Neural cell (in vitro differentiated cells): ENCODE measurements around the gene BAZ2A. TPM values are rescaled to one million over a fixed set of nuclear protein-coding genes. Genes with fewer than 3 reads are reported as not detected.

Experiments used
- H2AFZ ChIP-seq: fragments of 200-600, 300-800 bp; sonication (generic), shearing (Covaris generic); 2 replicates; pipeline ENCODE4 v1.6.0; 2014; ENCODE audit warnings: low read depth, mild to moderate bottlenecking, antibody characterized with exemption, low read length, moderate library complexity
- H3F3A ChIP-seq: fragments of 200-600 bp; shearing (Covaris generic); 2 replicates; pipeline ENCODE4 v1.6.1; 2016; ENCODE audit warnings: mild to moderate bottlenecking, moderate library complexity, mixed read lengths, antibody characterized with exemption, low read length; ENCODE audit not compliant: insufficient read depth, poor library complexity, severe bottlenecking
- H3K27ac ChIP-seq: fragments of 200-600, 300-800 bp; sonication (generic), shearing (Covaris generic); 2 replicates; pipeline ENCODE4 v1.5.1; 2014; ENCODE audit warnings: mild to moderate bottlenecking, low read length, moderate library complexity
- H3K27me3 ChIP-seq: fragments of 300-800, 200-600 bp; sonication (generic), shearing (Covaris generic); 2 replicates; pipeline ENCODE4 v1.6.0; 2014; ENCODE audit warnings: mild to moderate bottlenecking, low read depth, low read length, moderate library complexity; ENCODE audit not compliant: insufficient read depth
- H3K36me3 ChIP-seq: fragments of 300-800, 200-600 bp; sonication (generic), shearing (Covaris generic); 2 replicates; pipeline ENCODE4 v1.5.1; 2014; ENCODE audit warnings: mild to moderate bottlenecking, antibody characterized with exemption, low read length, moderate library complexity; ENCODE audit not compliant: insufficient read depth
- H3K4me2 ChIP-seq: fragments of 300-800, 200-600 bp; sonication (generic), shearing (Covaris generic); 2 replicates; pipeline ENCODE4 v1.6.0; 2014; ENCODE audit warnings: mild to moderate bottlenecking, low read length
- H3K4me3 ChIP-seq: fragments of 300-800, 200-600 bp; sonication (generic), shearing (Covaris generic); 2 replicates; pipeline ENCODE4 v1.5.1; 2014; ENCODE audit warnings: mild to moderate bottlenecking, low read length, moderate library complexity
- H3K79me2 ChIP-seq: fragments of 200-600 bp; shearing (Covaris generic); replicated peaks from 2 replicates; pipeline ENCODE4 v1.6.0; 2014; ENCODE audit warnings: mild to moderate bottlenecking, low read length, moderate library complexity; ENCODE audit not compliant: insufficient read depth
- H3K9ac ChIP-seq: fragments of 300-800, 200-600 bp; sonication (generic), shearing (Covaris generic); 2 replicates; pipeline ENCODE4 v1.6.1; 2016; ENCODE audit warnings: mild to moderate bottlenecking, low read length, mixed read lengths
- H3K9me2 ChIP-seq: fragments of 200-600 bp; shearing (Covaris generic); 2 replicates; pipeline ENCODE4 v1.6.1; 2016; ENCODE audit warnings: mild to moderate bottlenecking, low read length, mixed read lengths; ENCODE audit not compliant: insufficient read depth
- H3K9me3 ChIP-seq: fragments of 200-600, 300-800 bp; sonication (generic), shearing (Covaris generic); 2 replicates; pipeline ENCODE4 v1.6.1; 2016; ENCODE audit warnings: mild to moderate bottlenecking, mixed run types, low read length, moderate library complexity, mixed read lengths
- H4K20me1 ChIP-seq: fragments of 200-600 bp; shearing (Covaris generic); 2 replicates; pipeline ENCODE4 v1.6.1; 2016; ENCODE audit warnings: mild to moderate bottlenecking, mixed run types; ENCODE audit not compliant: insufficient read depth
- CTCF ChIP-seq: fragments of 450-650 bp; IDR thresholded peaks from 2 replicates; pipeline ENCODE4 v1.5.1; 2014; ENCODE audit warnings: antibody characterized with exemption, mild to moderate bottlenecking, moderate library complexity; ENCODE audit not compliant: poor library complexity, severe bottlenecking
- EP300 ChIP-seq: fragments of 450-650 bp; conservative IDR thresholded peaks from 2 replicates; pipeline ENCODE4 v1.6.1; 2014; ENCODE audit warnings: antibody characterized with exemption, mild to moderate bottlenecking, moderate library complexity; ENCODE audit not compliant: poor library complexity, severe bottlenecking
- EZH2 ChIP-seq: fragments of 200-600, 300-800 bp; shearing (Covaris generic), sonication (generic); IDR thresholded peaks from 2 replicates; pipeline ENCODE4 v1.6.1; 2014; ENCODE audit warnings: antibody characterized with exemption, low read length, borderline replicate concordance, mild to moderate bottlenecking; ENCODE audit not compliant: insufficient read depth, poor library complexity, severe bottlenecking
- MXI1 ChIP-seq: fragments of 450-650 bp; conservative IDR thresholded peaks from 2 replicates; pipeline ENCODE4 v1.6.1; 2014; ENCODE audit warnings: antibody characterized with exemption, mild to moderate bottlenecking; ENCODE audit not compliant: poor library complexity, severe bottlenecking
- POLR2AphosphoS5 ChIP-seq: IDR thresholded peaks from 2 replicates; pipeline ENCODE4 v1.6.1; 2012
- RAD21 ChIP-seq: fragments of 450-650 bp; conservative IDR thresholded peaks from 2 replicates; pipeline ENCODE4 v1.6.1; 2014; ENCODE audit warnings: antibody characterized with exemption, mild to moderate bottlenecking, moderate library complexity
- REST ChIP-seq: IDR thresholded peaks from 2 replicates; pipeline ENCODE4 v1.6.1; 2012; ENCODE audit warnings: borderline replicate concordance
- SMC3 ChIP-seq: fragments of 450-650 bp; conservative IDR thresholded peaks from 2 replicates; pipeline ENCODE4 v1.6.1; 2014; ENCODE audit warnings: antibody characterized with exemption, mild to moderate bottlenecking, moderate library complexity; ENCODE audit not compliant: poor library complexity
- TAF1 ChIP-seq: IDR thresholded peaks from 2 replicates; pipeline ENCODE4 v1.6.1; 2012; ENCODE audit warnings: low read depth
- polyA plus RNA-seq: library from polyadenylated mRNA; depleted of rRNA; stranded (reverse); fragments of >200 nt; gene quantifications from 2 replicates; pipeline ENCODE4 v1.2.3, GENCODE V29; 2014

Gene BAZ2A
- polyA plus RNA-seq, 1 donor from 2014 or later: 13.8 TPM

GRCh38 chr12:56593909-56594621 lies 36.1 kb downstream of the BAZ2A start (continued):
- TF ChIP-seq REST: no peak

GRCh38 chr12:56591961-56592360 lies 38.2 kb downstream of the BAZ2A start:
- no peak for TF ChIP-seq CTCF
- TF ChIP-seq REST: no peak
- no peak for TF ChIP-seq MXI1
- TF ChIP-seq EZH2: no peak
- no peak for TF ChIP-seq EP300
- TF ChIP-seq RAD21: no peak
- no peak for TF ChIP-seq SMC3
- TF ChIP-seq TAF1: no peak
- TF ChIP-seq POLR2AphosphoS5: no peak
- Histone ChIP-seq H3K36me3 (no peaks in the 10 kb centered on the region), H4K20me1 (no peaks in the 10 kb centered on the region), H3K27me3 (no peaks in the 10 kb centered on the region), H2AFZ (no peak overlapping the region), H3K4me2 (no peak overlapping the region), H3F3A (no peaks in the 10 kb centered on the region), H3K27ac (no peak overlapping the region), H3K9ac (no peak overlapping the region), H3K4me3 (no peak overlapping the region), H3K9me2 (no peaks in the 10 kb centered on the region), H3K79me2 (no peaks in the 10 kb centered on the region), H3K9me3 (no peaks in the 10 kb centered on the region)
